Measurements from ENCODE around the gene GJA9.

DNA sequence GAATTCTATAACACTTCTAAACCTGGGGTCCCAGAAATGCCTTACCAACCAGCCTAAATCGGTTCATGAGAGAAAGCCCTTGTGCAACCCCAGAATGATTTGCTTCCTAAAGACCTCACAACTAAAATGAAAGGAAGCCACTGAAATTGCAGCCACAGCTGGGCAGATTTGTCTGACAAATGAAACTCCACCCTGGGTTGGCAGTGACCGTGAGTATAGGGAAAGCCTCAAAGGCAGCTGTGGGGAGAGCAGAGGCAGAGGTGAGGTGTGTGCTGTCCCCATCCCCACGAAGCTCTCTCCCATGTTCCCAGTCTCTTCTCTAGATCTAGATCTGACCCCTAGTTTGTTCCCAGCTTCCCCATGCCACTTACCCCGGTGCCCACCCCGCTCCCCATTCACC is 37.2 kb upstream of the GJA9 start:
- no peak for TF ChIP-seq POLR2A (IDR thresholded peaks at IDR 0.05; ENCODE audit: low read depth, low read length)
- TF ChIP-seq TAF1 (IDR thresholded peaks at IDR 0.05; ENCODE audit: low read depth, low read length) = no peak

All from GM12891 (cell line).